GM18499 (cell line): ENCODE results near the gene DGKZ.
"Not testable (repeated sequence)": the region's sequence is repeated elsewhere in the genome, so short reads cannot be mapped to it uniquely, and the experiment has no call there.

Experiments used
- ATAC-seq: cut with Tn5 transposase; IDR thresholded peaks from one replicate; pipeline ENCODE4 v1.9.1; 2021; ENCODE audit warnings: moderate number of reproducible peaks; ENCODE audit not compliant: insufficient read depth, unreplicated experiment

The DGKZ gene, protein sequence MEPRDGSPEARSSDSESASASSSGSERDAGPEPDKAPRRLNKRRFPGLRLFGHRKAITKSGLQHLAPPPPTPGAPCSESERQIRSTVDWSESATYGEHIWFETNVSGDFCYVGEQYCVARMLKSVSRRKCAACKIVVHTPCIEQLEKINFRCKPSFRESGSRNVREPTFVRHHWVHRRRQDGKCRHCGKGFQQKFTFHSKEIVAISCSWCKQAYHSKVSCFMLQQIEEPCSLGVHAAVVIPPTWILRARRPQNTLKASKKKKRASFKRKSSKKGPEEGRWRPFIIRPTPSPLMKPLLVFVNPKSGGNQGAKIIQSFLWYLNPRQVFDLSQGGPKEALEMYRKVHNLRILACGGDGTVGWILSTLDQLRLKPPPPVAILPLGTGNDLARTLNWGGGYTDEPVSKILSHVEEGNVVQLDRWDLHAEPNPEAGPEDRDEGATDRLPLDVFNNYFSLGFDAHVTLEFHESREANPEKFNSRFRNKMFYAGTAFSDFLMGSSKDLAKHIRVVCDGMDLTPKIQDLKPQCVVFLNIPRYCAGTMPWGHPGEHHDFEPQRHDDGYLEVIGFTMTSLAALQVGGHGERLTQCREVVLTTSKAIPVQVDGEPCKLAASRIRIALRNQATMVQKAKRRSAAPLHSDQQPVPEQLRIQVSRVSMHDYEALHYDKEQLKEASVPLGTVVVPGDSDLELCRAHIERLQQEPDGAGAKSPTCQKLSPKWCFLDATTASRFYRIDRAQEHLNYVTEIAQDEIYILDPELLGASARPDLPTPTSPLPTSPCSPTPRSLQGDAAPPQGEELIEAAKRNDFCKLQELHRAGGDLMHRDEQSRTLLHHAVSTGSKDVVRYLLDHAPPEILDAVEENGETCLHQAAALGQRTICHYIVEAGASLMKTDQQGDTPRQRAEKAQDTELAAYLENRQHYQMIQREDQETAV

DNA sequence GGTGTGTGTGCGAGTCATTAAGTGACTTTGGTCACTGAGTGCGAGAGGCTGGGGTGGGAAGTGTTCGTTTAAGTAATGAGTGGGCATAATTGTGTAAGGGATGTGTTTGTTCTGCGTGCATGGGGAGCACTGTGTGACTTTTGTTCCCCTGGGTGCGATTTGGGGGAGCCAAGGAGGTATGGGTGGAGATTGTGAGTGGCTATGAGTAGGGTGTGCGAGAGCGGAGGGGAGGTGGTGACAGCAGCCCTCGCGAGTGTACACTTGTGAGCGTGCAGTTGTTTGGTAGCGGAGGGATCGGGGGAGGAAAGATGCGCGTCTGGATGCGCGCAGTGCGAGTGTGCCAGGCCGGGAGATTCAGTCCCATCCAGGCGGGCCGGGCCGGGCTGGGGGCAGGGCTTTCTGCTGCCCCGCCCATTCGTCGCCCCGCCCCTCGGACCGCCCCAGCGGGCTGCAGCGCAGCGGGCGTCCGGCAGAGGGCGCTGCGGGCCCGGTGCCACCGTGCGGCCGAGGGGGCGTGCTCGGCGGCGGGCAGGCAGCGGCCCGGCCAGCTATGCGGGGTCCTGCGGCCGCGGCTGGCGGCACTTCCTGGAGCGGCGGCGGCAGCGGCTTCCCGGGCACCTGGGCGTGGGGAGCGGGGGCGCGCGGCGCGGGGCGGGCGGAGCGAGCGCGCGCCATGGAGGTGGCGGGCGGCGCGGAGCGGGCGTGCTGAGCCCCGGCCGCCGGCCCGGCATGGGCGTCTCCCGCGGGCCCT is at the start of gene DGKZ:
Gene DGKZ (plus strand): TSS at position 578 of the 751 bp plus-strand sequence. CDS start 197 bp downstream, outside the sequence.
- no peak for ATAC-seq

DNA sequence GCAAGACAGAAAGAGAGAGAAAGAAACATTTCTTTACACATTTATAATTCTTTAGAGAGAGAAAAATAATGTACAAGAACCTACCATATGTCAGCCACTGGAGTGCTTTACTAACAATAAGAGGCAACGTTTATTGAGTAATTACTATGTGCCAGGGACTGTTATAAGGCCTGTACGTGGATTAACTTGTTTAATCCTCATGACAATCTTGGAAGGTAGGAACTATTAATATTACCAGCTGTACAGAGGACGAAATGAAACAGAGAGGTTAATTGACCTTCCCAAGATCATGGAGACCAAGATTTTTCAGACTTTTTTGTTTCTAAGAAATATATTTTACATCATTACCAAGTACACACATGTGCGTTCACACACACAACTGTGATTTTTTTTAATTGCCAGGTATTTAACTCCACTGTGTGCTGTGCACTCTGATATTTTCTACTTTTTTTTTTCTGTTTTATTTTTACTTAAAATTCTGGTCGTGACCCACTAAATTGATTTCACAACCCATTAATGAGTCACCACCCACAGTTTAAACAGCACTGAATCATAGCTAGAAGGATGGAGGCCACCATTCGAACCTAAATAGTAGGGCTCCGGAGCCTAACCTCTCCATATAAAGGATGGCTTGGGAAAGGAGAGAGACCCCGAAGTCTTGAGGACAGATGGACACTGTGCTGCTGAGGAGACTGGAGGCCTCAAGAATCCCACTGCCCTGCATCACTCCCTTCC is 48.4 kb upstream of the DGKZ start:
- ATAC-seq, result no peak

DNA sequence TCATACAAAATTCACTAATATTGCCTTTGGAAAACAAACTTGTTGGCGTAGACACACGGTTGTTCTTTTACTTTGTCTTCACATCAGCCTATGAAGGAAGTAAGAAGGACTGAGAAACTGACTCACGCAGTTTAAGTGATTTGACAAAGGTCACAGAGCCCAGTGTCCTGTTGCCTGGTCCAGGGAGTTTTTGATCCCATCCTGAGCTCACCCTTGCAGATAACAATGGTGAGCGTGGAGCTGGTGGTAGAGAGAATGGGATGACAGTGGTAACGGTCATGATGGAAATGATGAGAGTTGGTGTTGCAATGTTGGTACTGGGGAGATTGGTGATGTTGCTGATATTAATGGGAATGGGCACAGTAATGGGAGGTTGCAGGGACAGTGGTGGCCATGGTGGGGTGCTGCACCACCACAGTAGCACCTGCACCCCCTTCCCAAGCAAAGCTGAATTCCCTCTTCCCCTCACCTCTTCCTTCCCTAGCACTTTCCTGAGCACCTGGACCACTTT is 47.8 kb upstream of the DGKZ start:
- no peak for ATAC-seq

DNA sequence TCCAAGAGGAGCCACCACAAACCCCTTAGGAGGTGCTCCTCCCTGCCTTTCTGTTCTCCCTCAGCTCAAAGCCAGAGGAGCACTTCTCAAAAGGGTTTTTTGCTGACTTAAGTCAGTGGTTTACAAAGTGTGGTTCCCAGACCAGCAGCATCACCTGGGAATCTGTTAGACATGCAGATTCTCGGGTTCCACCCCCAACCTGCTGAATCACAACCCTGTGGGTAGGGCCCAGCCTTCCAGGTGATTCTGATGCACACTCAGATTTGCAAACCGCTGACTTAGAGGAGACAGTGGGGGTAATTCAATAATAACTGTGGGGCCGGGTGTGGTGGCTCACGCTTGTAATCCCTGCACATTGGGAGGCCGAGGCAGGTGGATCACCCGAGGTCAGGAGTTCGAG is 47.0 kb upstream of the DGKZ start:
- no peak for ATAC-seq

DNA sequence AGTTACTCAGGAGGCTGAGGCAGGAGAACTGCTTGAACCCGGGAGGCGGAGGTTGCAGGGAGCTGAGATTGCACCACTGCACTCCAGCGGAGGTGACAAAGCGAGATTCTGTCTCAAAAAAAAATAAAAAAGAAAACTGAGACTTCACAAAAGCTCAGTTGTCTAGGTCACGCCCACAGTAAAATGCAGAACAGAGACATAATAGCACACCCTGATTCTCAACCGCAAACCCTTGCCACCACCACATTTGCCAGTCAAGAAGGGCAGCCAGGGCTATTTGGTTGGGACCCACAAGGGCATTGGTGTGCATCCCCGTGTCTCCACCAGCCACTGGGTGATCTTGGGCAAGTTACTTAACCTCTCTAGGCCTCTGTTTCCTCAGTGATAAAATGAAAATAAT is 44.4 kb upstream of the DGKZ start:
- ATAC-seq, result peak; percentile 60

DNA sequence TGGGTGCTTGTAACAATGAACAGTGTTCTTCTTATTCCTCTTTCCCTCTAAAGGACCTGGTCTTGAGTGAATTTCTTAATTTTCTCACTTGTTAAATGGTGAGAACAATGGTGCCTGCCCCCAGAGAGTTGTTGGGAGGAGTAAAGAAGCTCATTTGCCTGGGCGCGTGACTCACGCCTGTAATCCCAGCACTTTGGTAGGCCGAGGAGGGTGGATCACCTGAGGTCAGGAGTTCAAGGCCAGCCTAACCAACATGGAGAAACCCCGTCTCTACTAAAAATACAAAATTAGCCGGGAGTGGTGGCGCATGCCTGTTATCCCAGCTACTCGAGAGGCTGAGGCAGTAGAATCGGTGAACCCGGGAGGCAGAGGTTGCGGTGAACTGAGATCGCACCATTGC is 43.2 kb upstream of the DGKZ start:
- ATAC-seq, result not testable (repeated sequence)

DNA sequence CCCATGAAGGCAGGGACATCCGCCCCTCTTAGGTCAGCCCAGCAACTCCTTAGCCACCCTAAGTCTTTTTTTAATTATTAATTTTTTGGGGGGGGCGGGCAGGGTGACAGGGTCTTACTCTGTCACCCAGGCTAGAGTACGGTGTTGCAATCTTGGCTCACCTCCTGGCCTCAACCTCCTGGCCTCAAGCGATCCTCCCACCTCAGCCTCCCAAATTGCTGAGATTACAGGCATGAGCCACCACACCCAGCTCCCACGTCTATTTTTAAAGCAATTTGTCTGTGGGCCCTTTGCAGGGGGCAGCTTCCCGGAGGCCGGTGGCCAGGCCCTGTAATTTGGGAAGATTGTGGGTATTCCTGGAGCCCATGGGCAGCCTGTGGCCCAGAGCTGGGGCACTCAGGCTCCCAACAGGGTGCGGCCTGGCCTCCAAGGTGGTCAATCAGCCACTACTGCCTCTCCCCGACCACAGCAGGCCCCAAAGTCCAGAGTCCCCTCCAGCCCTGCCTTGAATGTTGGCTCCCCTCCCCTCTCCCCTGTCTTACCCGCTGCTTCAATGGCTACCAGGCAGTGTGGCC is 42.6 kb upstream of the DGKZ start:
- no peak for ATAC-seq

DNA sequence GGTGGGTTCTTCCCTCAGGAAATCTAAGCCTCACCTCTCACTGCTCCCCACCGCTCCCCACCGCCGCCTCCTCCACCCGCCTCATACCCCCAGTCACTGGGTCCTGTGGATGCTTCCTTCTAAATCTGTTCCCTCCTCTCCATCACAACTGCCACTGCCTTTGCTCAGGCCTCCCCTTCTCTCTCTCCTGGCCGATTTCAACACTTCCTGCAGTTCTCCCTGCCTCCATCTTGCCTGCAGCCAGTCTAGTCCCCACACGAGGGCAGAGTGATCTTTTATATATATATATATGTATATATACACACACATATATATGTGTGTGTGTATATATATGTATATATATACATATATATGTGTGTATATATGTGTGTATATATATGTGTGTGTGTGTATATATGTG is 42.0 kb upstream of the DGKZ start:
- ATAC-seq, result no peak

DNA sequence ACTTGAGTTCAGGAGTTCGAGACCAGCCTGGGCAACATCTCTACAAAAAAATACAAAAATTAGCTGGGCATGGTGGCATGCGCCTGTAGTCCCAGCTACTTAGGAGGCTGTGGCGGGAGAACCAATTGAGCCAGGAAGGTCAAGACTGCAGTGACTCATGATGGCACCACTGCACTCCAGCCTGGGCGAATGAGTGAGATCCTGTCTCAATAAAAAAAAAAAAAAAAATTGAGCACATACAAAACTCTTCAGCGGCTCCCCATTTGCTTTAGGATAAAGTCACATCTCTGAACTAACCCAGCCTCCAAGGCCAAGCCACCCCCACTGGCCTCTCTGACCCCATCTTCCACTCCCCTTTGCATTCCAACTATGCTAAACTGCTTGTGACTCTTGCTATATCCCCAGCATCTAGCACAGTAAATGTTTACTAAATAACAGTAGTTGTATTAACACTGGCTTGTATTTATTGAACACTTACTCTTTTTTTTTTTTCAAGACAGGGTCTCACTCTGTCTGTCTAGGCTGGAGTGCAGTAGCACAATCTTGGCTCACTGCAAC is 40.9 kb upstream of the DGKZ start:
- ATAC-seq, result no peak

DNA sequence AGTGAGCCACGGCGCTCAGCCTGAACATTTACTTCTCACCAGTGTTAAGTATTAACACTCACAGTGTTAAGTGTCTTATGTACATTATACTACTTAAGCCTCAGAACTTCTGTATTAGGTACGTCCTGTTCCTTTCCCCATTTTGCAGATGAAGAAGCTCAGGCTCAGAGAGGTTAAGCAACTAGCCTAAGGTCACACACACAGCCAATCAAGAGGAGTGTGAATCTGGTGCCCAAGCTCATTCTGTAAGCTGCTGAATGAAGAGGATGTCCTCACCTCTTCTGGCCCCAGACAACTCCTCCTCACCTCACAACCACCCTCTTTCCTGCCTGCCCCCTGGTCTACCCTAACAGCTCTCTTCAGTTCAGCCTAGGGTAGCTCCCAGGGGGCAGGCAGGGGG is 39.9 kb upstream of the DGKZ start:
- ATAC-seq, result no peak

DNA sequence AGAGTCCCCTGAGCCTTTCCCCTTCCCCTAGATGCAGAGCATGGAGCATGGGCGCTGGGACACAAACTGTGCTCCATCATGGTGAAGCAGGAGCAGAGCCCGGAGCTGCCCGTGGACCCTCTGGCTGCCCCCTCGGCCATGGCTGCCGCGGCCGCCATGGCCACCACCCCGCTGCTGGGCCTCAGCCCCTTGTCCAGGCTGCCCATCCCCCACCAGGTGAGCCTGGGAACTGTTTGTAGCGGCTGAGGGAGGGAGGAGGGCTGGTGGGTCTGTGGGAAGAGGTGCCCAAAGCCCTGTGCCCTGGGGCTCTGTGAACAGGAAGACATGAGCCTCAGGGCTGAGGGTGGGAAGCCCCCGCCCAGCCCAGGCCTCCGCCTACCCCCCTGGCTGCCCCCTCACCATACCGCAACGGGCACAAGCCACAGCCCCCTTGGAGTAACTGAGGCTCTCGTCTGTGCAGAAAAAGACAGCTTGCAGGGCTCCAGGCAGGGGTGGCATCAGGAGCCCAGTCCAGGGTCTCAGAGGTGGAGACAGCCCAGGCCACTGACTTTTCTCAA is 39.4 kb upstream of the DGKZ start:
- no peak for ATAC-seq

DNA sequence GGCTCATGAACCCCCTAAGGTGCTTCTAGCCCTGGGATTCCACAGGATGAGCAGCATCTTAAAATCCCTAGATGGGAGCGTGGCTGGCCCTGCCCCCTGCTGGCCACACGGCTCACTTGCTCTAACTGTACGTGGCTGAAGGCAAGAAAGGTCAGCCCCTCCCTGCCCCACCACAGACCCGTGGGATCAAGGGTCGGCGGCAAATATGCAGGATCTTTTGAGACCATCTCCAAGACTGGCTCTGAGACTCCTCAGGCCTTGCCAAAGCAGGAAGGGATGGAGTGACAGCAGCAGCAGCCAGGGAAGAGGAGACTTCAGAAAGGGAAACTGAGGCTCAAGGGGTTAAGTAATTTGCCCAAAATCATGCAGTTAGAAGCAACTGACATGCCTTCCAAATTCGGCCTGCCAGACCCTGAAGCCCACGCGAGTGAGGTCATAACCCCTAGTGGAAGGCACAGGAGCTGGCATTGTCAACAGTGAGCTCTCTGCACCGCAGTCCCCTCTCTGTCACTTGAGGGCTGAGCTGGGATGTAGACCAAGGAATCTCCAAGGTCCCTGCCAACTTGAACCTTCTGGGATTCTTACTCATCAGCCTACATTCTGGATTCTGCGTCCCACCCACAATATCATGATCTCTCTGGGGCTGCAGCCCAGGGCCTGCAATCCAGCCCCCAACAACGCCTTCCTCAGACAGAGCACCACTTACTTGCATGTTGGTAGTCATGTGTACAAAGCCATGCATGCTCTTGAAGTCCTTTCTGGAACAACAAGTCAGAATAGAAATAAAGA is 38.4 kb upstream of the DGKZ start:
- ATAC-seq, result no peak

DNA sequence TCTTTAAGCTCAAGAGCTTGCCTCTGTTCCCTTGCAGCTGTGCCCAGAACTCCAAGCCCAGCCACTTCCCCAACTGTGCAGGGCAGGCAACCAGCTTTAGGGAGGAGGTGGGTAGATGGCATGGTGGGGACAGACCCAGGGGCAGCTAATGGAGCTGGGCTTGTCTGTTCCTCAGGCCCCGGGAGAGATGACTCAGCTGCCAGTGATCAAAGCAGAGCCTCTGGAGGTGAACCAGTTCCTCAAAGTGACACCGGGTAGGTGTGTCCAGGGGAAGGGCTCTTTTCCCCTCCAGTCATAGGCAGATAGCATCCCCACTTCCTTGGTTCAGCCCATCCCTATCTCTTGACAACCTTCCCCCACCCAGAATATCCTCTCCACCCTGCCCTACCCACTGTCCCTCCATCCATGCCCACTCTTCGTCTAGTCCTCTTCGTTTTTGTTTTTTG is 37.4 kb upstream of the DGKZ start:
- peak; percentile 49 for ATAC-seq

DNA sequence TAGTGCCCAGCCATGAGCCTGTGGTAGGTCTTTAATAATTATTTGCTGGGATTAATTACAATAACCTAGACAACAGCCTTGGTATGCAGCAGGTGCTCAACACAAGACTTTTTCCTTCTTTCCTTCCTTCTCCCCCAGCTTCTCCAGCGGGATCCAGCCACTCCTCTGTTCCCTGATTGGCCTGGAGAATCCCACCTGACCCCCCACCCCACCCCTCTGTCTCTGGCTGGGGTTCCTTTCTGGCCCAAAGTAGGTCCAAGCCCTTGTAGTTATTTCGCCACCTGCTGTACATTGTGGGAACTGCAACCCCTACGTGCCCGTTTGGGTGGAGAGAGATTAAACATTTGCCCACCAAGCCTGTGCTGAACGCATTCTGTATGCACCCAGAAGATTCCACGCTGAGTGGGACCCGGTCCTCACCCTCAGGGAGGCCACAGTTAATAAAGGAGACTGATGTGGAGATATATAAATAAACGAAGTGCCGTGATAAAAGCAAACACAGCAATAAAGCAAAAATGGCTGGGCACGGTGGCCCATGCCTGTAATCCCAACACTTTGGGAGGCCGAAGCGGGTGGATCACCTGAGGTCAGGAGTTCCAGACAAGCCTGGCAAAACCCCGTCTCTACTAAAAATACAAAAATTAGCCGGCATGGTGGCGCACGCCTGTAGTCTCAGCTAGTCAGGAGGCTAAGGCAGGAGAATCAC is 32.1 kb upstream of the DGKZ start:
- no peak for ATAC-seq

DNA sequence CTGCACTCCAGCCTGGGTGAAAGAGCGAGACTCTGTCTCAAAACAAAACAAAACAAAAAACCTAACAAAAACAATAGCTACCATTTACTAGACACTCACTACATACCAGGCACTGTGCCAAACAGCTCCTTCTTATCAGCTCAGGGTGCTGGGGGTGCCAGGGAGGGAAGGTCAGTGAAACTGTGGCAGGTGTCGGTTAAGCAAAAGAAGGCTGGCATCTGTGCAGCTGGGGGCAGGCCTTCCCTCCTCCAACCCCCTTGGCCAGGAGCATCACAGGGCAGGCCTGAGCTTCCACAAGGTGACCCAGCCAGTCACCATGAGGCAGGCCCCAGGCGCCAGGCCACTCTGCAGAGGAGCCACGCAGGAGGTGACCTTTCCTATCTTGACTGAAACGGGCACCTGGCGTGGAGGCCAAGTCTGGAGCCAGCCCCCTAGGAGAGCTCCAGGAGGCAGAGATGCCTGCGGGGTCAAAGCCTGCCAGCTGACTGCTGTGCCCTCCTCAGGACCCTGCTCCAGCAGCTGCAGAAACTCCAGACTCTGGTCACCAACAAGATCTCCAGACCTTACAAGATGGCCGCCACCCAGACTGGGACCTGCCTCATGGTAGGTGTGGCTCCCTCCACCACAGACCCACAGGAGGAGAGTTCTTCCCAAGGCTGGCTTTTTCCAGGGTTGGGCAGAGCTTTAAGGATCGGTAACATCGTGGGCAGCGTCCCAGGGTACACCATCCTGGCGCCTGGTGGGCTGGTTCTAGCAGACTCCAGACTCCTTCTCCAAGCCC is 31.3 kb upstream of the DGKZ start:
- ATAC-seq, result no peak

DNA sequence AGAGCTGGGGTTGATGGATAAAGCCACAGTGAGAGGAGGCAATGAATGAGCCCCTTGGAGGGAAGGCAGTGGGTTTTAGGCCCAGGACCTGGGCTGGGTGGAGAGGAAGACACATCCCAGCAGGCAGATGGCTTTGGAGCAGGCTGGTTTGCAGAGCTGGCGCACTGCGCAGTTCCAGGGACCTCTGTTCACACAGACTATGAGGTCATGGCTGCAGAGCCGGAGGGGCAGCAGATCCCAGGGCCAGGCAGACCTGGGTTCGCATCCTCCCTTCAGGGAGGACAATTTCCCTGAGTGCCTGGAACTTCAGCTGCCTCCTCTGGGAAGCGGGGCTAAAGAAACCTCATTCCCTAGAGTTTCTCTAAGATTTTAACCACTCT is 28.2 kb upstream of the DGKZ start:
- no peak for ATAC-seq

DNA sequence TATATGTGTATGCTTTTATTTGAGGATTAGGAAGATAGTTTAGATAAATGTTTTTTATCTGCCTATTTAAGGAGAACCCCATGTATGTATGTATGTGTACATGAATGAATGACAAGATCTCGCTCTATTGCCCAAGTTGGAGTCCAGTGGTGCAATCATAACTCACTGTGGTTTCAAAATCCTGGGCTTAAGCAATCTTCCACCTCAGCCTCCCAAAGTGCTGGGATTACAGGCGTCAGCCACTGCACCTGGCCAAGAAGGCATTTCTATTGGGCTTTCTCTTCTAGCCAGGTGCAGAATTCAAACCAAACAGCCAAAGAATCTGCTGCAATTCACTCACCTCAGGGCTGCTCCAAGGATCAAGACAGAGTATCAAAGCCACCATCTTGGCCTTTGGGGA is 25.5 kb upstream of the DGKZ start:
- no peak for ATAC-seq
